ENCODE results near the gene C2CD2. TPM values are rescaled to one million over a fixed set of nuclear protein-coding genes. Genes with fewer than 3 reads are reported as not detected.
"Not testable (repeated sequence)": the region's sequence is repeated elsewhere in the genome, so short reads cannot be mapped to it uniquely, and the experiment has no call there.

The C2CD2 gene
- total RNA-seq, 4 donors from 2014 or later = 39.4 to 79.5 (median 49.4) TPM

GRCh38 chr21:41965045-41965444 is 11.2 kb upstream of the C2CD2 start:
- 77 to 81% methylated on average over 5 of the region's 5 CpGs for WGBS, 2 donors
- intact Hi-C loops (cut with DNase I; ENCODE audit: low total_unique reads) = no loop called here
- TF ChIP-seq CTCF (IDR thresholded peaks at IDR 0.05) (no peak), POLR2A (IDR thresholded peaks at IDR 0.05) (no peak)
- no peak for DNase-seq (ENCODE audit: low spot score in 2 of 2)
- H3K4me3 ChIP-seq (ENCODE audit: low read depth, poor library complexity, severe bottlenecking) = no peak overlapping the region

DNA sequence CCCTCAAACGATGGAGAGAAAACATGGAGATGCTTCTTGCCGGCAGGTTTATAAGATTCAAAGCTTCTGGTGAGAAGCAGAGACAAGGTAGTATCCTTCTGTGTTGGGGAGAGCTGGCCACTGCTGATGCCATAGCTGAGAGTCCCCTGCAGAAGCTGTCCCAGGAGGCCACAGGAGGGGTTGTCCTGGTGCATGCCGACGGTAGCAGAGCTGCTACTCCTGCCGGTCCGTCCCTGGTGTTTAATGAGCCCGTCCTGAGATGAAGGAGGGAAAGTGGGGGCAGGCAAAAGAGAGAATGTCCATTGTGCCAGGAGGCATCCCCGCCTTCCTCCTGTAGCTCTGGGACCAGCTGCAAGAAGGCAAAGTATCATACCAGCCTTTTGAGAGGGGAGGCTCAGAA is 10.4 kb upstream of the C2CD2 start:
- intact Hi-C loops (cut with DNase I; ENCODE audit: low total_unique reads) = no loop called here
- no peak overlapping the region for H3K4me3 ChIP-seq (ENCODE audit: low read depth, poor library complexity, severe bottlenecking)
- DNase-seq (ENCODE audit: low spot score in 2 of 2) = no peak

DNA sequence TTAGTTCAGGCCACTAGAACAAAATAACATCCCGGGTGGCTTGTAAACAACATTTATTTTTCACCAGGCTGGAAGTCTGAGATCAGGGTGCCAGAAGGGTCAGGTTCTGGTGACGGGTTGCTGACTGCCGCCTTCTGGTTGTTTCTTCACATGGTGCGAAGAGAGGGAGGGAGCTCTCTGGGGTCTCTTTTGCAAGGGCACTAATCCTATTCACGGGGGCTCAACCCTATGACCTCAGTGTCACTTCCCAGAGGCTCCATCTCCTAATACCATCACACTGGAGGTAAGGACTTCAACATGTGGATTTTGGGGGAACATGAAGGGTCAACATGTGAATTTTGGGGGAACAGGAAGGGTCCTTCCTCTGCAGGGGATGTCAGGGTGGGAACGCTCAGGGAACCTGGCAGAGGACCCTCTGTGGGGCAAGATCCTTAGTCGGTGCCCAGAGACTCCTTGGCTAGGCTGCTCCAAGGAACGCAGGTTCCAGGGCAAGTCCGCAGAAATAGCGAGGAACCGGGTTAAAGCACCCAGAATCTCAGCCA is 8.7 kb upstream of the C2CD2 start:
- H3K4me3 ChIP-seq (ENCODE audit: low read depth, poor library complexity, severe bottlenecking) = no peak overlapping the region
- DNase-seq (ENCODE audit: low spot score in 2 of 2) = no peak
- 85 to 93% methylated on average over 11 of the region's 11 CpGs for WGBS, 2 donors
- TF ChIP-seq POLR2A (IDR thresholded peaks at IDR 0.05) (no peak), CTCF (IDR thresholded peaks at IDR 0.05) (no peak)
- intact Hi-C loops (cut with DNase I; ENCODE audit: low total_unique reads) = no loop called here

More for the DNA sequence above, 10.4 kb upstream of the C2CD2 start:
- TF ChIP-seq CTCF (IDR thresholded peaks at IDR 0.05) = no peak
- no peak for TF ChIP-seq POLR2A (IDR thresholded peaks at IDR 0.05)
- WGBS, 2 donors = 81% methylated on average over 8 of the region's 8 CpGs

GRCh38 chr21:41961753-41962152 is 7.9 kb upstream of the C2CD2 start:
- DNase-seq (ENCODE audit: low spot score in 2 of 2) = no peak
- intact Hi-C loops (cut with DNase I; ENCODE audit: low total_unique reads) = no loop called here
- no peak for TF ChIP-seq CTCF (IDR thresholded peaks at IDR 0.05)
- no peak for TF ChIP-seq POLR2A (IDR thresholded peaks at IDR 0.05)
- WGBS, 2 donors = 73 to 78% methylated on average over 8 of the region's 8 CpGs
- H3K4me3 ChIP-seq (ENCODE audit: low read depth, poor library complexity, severe bottlenecking) = no peak overlapping the region

GRCh38 chr21:41961282-41961701 is 7.5 kb upstream of the C2CD2 start:
- intact Hi-C loops (cut with DNase I; ENCODE audit: low total_unique reads) = no loop called here
- no peak overlapping the region for H3K4me3 ChIP-seq (ENCODE audit: low read depth, poor library complexity, severe bottlenecking)
- 76 to 84% methylated on average over 14 of the region's 14 CpGs for WGBS, 2 donors
- no peak for TF ChIP-seq CTCF (IDR thresholded peaks at IDR 0.05)
- no peak for TF ChIP-seq POLR2A (IDR thresholded peaks at IDR 0.05)
- no peak for DNase-seq (ENCODE audit: low spot score in 2 of 2)

GRCh38 chr21:41960386-41960785 is 6.6 kb upstream of the C2CD2 start:
- WGBS, 2 donors = 90 to 93% methylated on average over 8 of the region's 8 CpGs
- intact Hi-C loops (cut with DNase I; ENCODE audit: low total_unique reads) = no loop called here
- no peak for TF ChIP-seq CTCF (IDR thresholded peaks at IDR 0.05)
- no peak for TF ChIP-seq POLR2A (IDR thresholded peaks at IDR 0.05)
- peak in 1 of 2 donors; percentile 29 for DNase-seq (ENCODE audit: low spot score in 2 of 2)
- H3K4me3 ChIP-seq (ENCODE audit: low read depth, poor library complexity, severe bottlenecking) = no peak overlapping the region

- 87 to 88% methylated on average over 11 of the region's 11 CpGs for WGBS, 2 donors
- H3K4me3 ChIP-seq (ENCODE audit: low read depth, poor library complexity, severe bottlenecking) = not testable (repeated sequence)
- intact Hi-C loops (cut with DNase I; ENCODE audit: low total_unique reads) = loop anchor here (10.0 kb wide), 1 partner anchor 45 kb away; no protein-coding TSS in a partner anchor
- DNase-seq (ENCODE audit: low spot score in 2 of 2) = peak in 1 of 2 donors; percentile 68
Measured at GRCh38 chr21:41959697-41960096, 5.9 kb upstream of the C2CD2 start.
